NB4 (cell line): ENCODE results near the gene GXYLT2.
"Not testable (repeated sequence)": the region's sequence is repeated elsewhere in the genome, so short reads cannot be mapped to it uniquely, and the experiment has no call there.

Source experiments
- DNase-seq: peaks from one replicate; pipeline ENCODE4 v3.0.0; 2010; ENCODE audit warnings: low read depth
- H3K4me3 ChIP-seq: one replicate; pipeline ENCODE4 v1.5.1; 2011; ENCODE audit warnings: mild to moderate bottlenecking, low read depth, low read length, moderate library complexity
- CTCF ChIP-seq: IDR thresholded peaks from one replicate; pipeline ENCODE4 v1.5.1; 2012; ENCODE audit warnings: low read depth, low read length
- MAX ChIP-seq: IDR thresholded peaks from 2 replicates; pipeline ENCODE4 v1.6.1; 2011; ENCODE audit warnings: low read depth, low read length
- MYC ChIP-seq: IDR thresholded peaks from 2 replicates; pipeline ENCODE4 v1.6.1; 2011; ENCODE audit warnings: low read depth, low read length
- POLR2A ChIP-seq: IDR thresholded peaks from 2 replicates; pipeline ENCODE4 v1.6.1; 2011; ENCODE audit warnings: mild to moderate bottlenecking; ENCODE audit not compliant: insufficient read length; ENCODE audit errors: extremely low read depth

The GXYLT2 gene

GRCh38 chr3:72996121-72996472 is 108.3 kb downstream of the GXYLT2 start:
- TF ChIP-seq CTCF (no peak), MYC (no peak), POLR2A (no peak), MAX (no peak)
- peak overlapping the region; percentile 75 for H3K4me3 ChIP-seq
- DNase-seq = no peak

- TF ChIP-seq MAX (peak; percentile 28; the same call in 1 of the 2 replicates), POLR2A (peak; percentile 95), CTCF (no peak), MYC (peak; percentile 55)
- peak; percentile 94 for DNase-seq
- peak within 1 kb of the TSS; percentile 99 for H3K4me3 ChIP-seq
These were observed 108.9 kb downstream of the GXYLT2 start, which contains the start of gene PPP4R2 for GRCh38 chr3:72996473-72997333. PPP4R2 (plus strand) TSS chr3:72996811; CDS start chr3:72997038, 227 bp downstream.

DNA sequence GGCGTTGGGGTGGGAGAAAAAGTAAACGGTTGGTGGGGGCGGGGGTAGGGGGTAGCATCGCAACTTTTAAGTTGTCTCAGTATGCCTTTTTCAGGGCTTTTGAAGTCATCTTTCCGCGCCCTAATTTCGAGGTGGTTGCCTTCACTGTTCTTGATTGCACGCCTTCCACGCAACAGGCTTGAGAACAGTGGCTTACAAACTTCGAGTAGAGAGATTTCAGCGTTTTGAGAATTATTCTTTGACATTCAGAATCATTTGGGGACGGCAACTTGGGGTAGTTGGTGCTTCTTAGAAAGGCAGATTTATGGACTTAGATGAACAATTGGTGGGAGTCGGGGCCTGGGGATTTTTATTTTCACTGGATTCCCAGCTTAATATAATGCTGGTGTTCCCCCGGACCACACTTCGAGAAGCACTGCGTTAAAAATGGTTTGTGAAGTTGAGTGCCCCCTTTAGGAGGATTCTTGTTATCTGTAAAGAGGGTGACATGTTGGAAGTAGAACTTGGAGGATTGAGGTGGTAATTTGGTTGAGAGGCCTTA is 109.6 kb downstream of the GXYLT2 start:
- peak; percentile 77 for DNase-seq
- TF ChIP-seq POLR2A (no peak), CTCF (peak; percentile 40)
- H3K4me3 ChIP-seq = peak overlapping the region; percentile 99

GRCh38 chr3:72998466-72998865 is 110.6 kb downstream of the GXYLT2 start:
- TF ChIP-seq POLR2A (no peak), MAX (no peak), MYC (no peak), CTCF (no peak)
- peak overlapping the region; percentile 99 for H3K4me3 ChIP-seq

GRCh38 chr3:72999951-73000350 is 112.1 kb downstream of the GXYLT2 start:
- TF ChIP-seq MYC (no peak), CTCF (no peak), POLR2A (no peak), MAX (no peak)
- DNase-seq = no peak
- H3K4me3 ChIP-seq = peak overlapping the region; percentile 99

More at GRCh38 chr3:72998466-72998865, 110.6 kb downstream of the GXYLT2 start:
- DNase-seq = no peak

DNA sequence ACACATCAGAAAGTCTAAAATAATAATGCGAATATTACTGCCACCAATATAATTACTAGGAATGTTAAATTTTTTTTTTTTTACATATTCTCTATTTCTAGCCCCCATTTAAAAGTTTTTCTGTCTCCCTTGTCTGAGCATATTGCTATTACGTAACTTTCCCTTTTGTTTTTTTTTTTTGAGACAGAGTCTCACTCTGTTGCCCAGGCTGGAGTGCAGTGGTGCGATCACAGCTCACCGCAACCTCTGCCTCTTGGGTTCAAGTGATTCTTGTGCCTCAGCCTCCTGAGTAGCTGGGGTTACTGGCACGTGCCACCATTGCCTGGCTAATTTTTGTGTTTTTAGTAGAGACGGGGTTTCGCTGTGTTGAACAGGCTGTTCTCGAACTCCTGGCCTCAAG is 115.2 kb downstream of the GXYLT2 start:
- not testable (repeated sequence) for DNase-seq, H3K4me3 ChIP-seq
